OCI-M2 (cell line): ENCODE data around the gene EFHD1.

Experiments used
- DNase-seq: peaks from one replicate; lab custom pipeline; 2025; ENCODE audit not compliant: unreplicated experiment; lab: John Stamatoyannopoulos, UW

EFHD1 gene, protein sequence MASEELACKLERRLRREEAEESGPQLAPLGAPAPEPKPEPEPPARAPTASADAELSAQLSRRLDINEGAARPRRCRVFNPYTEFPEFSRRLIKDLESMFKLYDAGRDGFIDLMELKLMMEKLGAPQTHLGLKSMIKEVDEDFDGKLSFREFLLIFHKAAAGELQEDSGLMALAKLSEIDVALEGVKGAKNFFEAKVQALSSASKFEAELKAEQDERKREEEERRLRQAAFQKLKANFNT

DNA sequence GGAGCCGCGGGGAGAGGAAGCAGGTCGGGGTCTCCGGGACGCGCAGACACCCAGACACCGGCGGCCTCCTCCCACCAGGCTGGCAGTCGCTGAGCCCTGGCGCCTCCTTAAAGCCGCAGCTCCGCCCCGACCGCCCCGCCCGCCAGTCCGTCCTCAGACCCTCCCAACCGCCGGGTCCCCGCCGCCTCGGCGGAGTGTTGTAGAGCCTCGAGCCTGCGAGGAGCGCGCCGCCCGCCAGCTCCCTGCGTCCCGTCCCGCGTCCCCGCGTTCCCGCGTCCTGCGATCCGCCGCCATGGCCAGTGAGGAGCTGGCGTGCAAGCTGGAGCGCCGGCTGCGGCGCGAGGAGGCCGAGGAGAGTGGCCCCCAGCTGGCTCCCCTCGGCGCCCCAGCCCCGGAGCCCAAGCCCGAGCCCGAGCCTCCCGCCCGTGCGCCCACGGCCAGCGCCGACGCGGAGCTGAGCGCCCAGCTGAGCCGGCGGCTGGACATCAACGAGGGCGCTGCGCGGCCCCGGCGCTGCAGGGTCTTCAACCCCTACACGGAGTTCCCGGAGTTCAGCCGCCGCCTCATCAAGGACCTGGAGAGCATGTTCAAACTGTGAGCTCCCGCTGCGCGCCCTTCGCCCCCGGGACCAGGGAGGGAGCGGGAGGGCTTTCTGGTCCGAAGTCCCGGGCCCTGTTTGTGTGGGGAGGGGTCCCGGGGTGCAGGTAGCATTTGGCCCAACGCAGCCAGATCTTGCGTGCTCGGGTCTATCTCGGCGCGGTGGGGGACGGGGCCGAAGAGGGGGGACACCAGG, at the start of gene EFHD1:
TSS of gene EFHD1 (plus strand) at position 192 of the 793 bp plus-strand sequence. CDS start at position 293, 101 bp downstream.
- no peak for DNase-seq

DNA sequence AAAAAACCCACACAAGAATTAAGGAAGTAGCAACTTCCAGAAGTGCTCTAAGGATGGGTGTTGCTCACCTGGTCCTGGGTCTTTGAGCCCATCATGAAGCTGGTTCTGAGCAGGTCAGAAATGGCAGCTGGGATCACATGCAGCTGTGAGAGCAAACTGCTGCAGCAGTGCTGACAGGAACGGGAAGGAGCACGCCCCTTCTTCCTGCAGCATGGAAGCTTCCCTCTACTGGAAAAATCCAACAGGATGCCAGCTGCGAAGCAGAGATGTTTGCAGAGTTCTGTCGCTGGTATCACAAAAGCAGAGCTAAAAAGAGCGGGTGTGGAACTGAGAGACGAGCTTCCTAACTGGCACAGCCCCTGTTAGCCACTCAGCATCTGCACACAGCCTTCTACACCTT, 49.2 kb upstream of the EFHD1 start:
- no peak for DNase-seq

DNA sequence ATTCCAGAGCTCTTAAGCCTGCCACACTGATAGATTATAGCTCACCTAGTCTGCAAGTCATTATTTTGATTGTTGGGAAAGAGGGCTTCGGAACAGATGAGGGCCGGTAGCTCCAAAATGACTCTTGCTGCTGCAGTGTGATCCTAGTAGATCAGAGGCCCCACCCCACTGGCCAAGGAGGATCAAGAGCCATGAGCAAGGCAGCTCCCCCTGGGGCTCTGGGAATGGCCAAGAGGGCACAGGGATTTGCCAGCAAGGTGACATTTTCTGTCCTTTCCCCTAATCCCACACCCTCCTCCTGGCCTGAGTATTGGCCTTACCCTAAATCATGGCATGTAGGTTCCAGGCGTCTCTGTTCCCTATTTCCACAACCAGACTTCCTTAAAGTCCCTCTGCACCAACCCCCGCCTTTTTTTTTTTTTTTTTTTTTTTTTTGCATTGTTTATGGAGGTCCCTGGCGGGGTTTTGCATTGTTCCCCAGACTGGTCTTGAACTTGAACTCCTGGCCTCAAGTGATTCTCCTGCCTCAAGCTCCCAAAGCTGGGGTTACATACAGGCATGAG, 46.4 kb upstream of the EFHD1 start:
- no peak for DNase-seq

DNA sequence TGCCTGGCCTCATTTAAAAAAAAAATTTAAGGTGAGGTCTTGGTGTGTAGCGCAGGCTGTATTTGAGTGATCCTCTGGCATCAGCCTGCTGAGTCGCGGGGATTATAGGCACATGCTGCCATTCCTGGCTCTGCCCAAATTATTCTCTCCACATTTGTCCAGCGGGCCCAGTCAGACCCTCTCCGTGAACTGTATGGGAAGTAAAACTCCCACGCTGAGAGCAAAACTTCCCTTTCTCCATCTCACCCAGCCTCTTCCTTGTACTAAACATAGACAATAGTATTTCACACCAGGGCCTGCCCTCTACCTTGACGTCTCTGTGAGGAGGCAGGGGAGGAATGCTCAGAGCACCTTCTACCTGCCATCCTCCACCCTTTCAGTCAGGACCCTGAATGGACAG, 45.9 kb upstream of the EFHD1 start:
- no peak for DNase-seq

DNA sequence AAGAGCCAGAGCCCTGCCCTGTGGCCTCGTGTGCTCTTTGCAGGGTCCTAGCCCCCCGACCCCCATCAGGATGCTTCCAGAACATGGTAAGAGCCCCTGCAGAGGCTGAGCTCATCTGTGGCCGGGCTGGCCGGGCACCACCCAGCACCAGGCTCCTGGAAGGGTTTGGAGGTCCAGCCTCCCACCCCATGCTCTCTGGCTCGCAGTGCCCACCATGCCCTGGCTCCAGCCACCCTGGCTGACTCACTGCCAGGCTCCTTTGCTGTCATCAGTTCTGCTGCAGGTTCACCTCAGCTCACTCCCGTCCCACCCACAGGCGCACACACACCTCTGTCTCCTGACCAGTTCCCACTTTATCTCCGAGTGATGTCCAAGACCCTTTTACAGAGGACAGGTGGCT, 45.4 kb upstream of the EFHD1 start:
- DNase-seq: no peak

DNA sequence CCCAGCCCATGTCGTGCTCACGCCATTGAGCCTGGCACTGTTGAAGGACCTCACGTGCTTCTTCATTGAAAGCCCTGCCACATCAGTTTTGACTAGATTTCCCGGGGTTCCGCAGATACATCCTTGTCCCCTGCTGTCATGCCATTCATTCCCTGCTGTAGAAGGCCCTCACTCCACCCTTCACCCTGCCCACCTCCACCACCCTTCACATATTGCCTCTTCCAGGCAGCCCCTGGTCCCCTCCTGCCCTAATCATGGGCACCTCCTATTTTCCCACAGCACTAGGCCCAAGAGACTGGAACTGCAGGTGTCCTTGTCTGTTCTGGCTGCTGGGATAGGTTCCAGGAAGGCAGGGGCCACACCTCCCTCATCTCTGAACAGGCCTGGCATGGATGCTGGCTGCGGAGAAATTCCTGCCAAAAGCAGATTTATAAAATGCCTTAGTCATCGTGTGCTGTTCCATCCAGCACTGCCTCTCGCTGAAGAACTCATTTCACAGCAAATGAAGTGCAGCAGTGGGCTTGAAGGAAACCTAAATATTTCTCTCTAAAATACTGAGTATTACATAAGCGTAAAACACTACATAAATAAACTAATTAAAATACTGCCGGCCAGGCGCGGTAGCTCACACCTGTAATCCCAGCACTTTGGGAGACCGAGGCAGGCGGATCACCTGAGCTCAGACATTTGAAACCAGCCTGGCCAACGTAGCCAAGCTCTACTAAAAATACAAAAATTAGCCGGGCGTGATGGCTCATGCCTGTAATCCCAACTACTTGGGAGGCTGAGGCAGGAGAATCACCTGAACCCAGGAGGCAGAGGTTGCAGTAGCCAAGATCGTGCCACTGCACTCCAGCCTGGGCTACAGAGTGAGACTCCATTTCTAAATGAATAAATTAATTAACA, 44.5 kb upstream of the EFHD1 start:
- no peak for DNase-seq

DNA sequence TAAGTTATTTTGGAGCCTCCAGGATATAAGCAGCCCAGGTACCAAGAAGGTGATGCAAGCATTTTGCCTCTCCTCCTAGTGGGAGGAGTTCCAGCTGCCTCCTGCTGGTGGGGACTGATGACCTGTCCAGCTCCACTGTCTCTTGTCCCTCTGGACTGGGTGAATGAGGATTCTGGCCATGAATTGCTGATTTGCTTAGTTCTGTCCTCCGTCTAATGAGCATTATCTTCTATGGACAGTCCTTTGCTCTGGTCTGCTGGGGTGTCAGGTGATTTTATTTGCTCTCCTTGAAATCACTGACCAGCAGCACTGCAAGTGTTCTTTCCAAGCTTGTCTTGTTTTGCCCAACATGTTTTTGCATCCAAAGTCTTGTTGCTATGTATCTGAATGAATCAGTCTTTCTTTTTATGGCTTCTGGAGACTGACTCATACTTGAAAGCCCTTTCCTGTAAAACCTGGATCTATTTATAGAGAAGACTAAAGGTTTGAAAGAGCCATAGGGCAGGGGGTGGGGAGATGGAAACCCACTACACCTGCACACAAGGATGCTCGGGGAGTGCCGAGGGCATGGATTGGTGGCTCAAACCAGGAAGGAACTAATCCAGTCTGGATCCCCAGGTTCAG, 40.5 kb upstream of the EFHD1 start:
- DNase-seq: no peak

DNA sequence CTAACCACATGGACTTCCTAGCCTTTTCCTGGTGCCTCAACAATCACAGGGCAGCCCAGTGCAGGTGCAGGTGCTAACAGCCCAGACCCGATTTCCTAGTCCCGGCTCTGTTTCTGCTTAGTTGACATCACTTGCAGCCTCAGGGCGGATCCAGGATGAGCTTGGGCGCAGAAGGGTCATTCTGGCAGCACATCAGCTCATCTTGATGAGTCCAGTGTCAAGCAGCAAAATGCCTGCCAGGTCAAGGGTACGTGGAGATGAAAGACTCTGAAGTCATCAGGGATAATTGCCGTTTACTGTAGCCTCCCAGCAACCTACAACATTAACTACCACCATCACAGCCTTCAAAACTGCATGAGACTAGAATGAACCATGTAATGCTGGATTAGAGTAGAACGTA, 39.4 kb upstream of the EFHD1 start:
- DNase-seq: no peak

DNA sequence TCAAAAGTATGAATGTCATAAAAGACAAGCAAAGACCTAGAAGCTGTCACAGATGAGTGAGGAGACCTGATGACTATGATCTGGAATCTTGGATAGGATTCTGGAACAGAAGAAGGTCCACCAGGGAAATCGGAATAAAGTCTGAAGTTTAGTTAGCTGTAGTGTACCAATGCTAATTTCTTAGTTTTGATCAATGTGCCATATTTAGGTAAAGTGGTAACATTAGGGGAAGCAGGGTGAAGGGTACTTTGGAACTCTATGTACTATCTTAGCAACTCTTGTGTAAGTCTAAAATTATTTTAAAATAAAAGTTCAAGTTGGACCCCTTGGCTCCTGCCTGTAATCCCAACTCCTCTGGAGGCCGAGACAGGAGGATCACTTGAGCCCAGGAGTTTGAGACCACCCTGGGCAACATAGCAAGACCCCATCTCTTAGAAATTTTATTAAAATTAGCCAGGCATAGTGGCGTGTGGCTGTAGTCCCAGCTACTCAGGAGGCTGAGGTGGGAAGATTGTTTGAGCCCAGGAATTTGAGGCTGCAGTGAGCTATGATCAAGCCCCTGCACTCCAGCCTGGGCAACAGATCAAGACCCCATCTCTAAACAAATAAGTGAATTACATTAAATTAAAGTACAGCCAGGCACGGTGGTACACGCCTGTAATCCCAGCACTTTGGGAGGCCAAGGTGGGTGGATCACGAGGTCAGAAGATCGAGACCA, 35.9 kb upstream of the EFHD1 start:
- no peak for DNase-seq

DNA sequence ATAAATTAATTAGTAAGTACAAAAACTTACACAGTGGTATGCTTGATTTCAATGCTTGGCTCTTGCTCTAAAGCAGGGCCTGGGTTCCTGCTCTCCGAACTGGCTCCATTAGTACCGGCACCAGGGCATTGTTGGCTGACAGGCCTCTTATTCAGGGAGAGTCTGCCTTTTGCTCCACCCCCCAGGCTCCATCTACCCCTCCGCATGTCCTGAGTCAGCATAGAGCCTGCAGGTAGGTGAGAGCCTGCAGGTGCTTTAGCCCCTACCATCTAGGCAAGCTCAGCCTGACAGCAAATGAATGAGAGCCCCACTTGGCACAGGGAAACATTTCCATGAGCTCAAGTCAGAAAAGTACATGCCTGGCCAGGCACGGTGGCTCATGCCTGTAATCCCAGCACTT, 35.1 kb upstream of the EFHD1 start:
- no peak for DNase-seq

DNA sequence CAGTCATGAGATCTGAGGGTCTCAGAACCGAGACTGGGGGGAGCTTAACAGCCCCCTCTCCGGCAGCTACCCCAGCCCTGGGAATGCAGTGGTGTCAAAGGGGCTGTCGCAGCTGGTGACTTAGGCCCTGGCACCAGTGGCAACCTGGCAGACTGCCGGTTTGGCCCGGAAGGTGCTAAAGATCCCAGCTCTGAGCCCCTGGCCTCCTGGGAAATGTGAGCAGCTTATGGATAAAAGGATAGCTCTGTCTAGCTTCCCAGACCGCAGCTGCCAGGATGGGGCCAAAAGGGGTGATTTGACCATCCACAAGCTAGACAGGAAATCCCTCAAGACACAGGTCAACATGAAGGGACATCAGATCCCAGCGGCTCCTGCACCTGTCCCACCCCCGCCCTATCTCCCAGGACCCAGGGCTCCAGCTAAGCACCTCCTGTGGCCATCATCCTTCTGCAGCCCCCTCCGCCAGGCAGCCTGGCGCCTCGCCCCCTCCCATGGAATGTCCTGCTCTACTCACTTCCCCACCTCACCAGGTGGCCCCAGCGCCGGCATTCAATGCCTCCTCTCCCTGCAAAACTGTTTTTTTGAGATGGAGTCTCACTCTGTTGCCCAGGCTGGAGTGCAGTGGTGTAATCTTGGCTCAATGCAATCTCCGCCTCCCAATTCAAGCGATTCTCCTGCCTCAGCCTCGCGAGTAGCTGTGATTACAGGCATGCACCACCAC, 33.2 kb upstream of the EFHD1 start:
- DNase-seq: no peak

DNA sequence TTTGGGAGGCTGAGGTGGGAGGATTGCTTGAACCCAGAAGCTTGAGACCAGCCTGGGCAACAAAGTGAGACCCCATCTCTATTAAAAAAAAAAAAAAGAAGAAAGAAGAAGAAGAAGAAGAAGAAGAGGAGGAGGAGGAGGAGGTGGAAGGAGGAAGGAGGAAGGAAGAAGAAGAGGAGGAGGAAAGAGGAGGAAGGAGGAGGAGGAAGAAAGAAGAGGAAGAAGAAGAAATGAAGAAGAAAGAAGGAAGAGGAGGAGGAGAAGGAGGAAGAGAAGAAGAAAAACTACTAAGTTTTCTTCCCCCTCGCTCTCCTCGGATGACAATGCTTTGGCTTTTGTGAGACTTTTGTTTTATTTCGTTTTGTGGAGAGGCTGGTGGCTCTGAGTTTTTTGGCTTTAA, 30.1 kb upstream of the EFHD1 start:
- DNase-seq: no peak

DNA sequence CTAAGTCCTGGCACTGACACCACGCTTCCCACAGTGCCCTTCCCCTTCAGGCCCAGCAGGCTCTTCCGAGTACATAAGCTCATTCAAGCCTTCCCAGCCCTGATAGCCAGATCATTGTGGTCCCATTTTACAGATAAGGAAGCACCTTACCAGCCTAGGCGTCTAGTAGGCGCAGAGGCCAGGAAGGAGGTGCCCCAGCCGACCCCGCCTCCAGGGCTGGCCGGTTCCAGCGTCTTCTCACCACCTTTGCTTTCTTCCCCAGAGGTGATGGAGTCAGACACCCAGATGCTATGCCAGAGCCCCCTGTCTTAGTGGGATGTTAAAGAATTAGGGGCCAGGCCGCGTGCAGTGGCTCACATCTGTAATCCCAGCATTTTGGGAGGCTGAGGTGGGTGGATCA, 28.9 kb upstream of the EFHD1 start:
- DNase-seq: no peak

DNA sequence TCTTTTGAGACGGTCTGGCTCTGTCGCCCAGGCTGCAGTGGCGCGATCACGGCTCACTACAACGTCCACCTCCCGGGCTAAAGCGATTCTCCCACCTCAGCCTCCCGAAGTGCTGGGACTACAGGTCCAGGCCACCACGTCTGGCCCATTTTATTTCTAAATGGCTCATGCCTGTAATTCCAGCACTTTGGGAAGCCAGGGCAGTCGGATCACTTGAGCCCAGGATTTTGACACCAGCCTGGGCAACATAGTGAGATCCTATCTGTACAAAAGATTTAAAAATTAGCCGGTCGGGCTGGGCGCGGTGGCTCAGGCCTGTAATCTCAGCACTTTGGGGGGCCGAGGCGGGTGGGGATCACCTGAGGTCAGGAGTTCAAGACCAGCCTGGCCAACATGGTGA, 26.4 kb upstream of the EFHD1 start:
- DNase-seq: no peak

DNA sequence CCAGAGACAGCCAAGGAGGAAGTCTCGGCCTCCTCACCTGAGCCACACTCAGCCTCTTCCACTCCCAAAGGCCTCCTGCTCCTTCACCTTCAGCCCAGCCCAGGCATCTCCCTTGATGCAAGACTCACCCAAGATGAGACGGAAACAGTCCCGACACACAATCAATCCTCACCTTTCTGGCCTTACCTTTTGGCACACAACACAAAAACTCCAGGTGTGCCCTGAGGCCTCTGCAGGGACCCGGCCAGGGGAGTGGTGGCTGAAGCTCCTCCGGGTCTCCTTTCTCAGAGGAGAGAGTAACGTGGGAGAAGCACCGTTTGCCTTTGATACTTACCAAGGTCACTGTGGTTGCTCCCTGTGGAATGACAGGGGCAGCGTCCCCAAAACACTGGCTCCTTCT, 23.8 kb upstream of the EFHD1 start:
- no peak for DNase-seq

DNA sequence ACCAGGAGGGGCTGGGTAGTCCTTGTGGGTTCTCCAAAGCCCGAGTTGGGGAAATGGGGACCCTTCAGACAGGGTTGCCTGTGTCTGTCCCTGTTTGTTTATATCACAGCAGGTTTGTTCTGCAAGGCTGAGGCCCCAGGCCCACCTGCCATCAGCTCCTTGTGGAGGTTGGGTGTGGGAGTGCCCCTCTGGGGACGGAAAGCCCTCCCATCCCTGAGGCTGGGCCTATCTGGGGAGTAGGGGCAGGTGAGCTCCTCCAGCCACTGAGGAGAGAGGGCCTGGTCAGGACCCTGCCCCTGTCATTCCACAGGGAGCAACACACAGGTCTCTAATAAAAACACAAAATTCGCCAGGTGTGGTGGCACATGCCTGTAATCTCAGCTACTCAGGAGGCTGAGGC, 23.3 kb upstream of the EFHD1 start:
- DNase-seq: no peak

DNA sequence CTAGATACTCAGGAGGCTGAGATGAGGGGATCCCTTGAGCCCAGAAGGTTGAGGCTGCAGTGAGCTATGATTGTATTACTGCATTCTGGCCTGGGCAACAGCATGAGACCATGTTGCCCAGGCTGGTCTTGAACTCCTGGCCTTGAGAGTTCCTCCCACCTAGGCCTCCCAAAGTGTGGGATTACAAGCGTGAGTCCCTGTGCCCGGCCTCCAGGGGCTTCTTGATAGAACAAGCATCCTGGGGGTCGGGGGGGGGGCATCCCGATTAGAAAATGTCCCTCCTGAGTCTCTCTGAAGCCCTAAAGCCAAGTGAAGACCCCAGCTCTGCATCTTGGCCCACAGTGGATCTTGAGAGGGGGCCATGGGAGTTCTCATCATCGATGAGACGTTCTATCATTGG, 22.3 kb upstream of the EFHD1 start:
- no peak for DNase-seq

DNA sequence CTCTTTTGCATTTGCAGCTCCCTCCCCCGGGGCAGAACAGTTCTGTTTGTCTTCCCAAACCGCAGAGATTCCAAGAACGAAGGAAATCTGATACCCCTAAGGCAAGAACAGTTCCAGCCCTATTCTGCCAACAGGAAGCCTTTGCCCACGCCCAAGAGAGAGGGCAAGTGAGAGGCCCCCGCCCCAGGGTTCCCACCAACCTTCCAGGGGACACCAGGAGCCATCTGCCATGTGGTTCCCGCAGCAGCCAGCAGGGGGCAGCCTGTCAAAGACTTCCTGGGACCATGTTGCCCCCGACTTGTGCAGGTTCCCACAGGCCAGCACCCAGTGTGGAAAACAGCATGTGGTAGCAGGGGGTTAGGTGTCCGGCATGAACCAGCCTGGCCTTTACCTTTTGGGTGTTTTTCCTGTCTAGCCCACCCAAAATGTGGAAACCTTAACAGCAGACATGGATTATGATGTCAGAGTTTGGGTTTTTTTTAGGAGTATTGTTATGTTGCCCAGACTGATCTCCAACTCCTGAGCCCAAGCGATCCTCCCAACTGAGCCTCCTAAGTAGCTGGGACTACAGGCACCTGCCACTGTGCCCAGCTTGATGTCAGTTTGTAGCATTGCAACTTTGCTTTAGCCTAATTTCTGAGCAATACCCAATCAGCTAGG, 21.7 kb upstream of the EFHD1 start:
- no peak for DNase-seq

DNA sequence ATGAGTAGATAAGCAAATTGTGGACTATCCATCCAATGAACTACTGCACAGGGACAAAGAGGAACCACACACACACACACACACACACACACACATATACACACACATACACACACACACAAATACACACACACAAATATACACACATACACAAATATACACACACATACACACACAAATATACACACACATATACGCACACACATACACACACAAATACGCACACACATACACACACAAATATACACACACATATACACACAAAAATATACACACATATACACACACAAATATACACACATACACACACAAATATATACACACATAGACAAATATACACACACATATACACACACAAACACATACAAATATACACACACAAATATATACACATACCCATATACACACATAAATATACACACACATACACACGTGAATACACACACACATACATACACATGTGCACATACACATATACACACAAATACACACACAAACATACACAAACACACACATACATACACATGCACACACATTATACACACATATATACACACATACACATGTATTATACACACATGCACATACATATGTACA, 19.8 kb upstream of the EFHD1 start:
- no peak for DNase-seq
